DND-41 (cell line): Measurements from ENCODE around the gene ANKS1B.

ENCODE experiments used
- CTCF ChIP-seq: IDR thresholded peaks from 2 replicates; pipeline ENCODE4 v1.5.1; 2012; ENCODE audit warnings: borderline replicate concordance, low read length, moderate library complexity, mild to moderate bottlenecking; ENCODE audit not compliant: poor library complexity, severe bottlenecking; ENCODE audit errors: extremely low read depth
- EZH2 ChIP-seq: IDR thresholded peaks from 3 replicates; pipeline ENCODE4 v1.6.1; 2012; ENCODE audit warnings: borderline replicate concordance, low read depth, mild to moderate bottlenecking, moderate library complexity, low read length, inconsistent platforms; ENCODE audit not compliant: severe bottlenecking

GRCh38 chr12:99611599-99611998, 373.1 kb downstream of the ANKS1B start:
- TF ChIP-seq EZH2 (no peak), CTCF (no peak)
